K562 (cell line): ENCODE results near the gene ABCA7. TPM values are rescaled to one million over a fixed set of nuclear protein-coding genes. Genes with fewer than 3 reads are reported as not detected.

Experiments used
- ADNP ChIP-seq: fragments of 200-800 bp; sonication (Bioruptor generic); IDR thresholded peaks from 2 replicates; pipeline ENCODE4 v1.6.1; 2016; ENCODE audit warnings: missing genetic modification characterization, missing compliant biosample characterization
- CBFA2T3 ChIP-seq: fragments of 450-650 bp; IDR thresholded peaks from 2 replicates; pipeline ENCODE4 v1.6.1; 2017
- CHD1 ChIP-seq: fragments of 200-600 bp; sonication (generic); IDR thresholded peaks from one replicate; pipeline ENCODE4 v1.6.1; 2012; ENCODE audit warnings: mild to moderate bottlenecking, moderate library complexity, low read length, inconsistent platforms
- FIP1L1 ChIP-seq: fragments of 200-400 bp; formaldehyde crosslinking; IDR thresholded peaks from 2 replicates; pipeline ENCODE4 v1.6.1; 2018; ENCODE audit warnings: mild to moderate bottlenecking, low read depth, low read length; ENCODE audit not compliant: poor library complexity, severe bottlenecking
- JUND ChIP-seq, 2 experiments: IDR thresholded peaks; 2 replicates in 1 of 2; 3 replicates in 1 of 2; pipeline ENCODE4 v1.6.1; 2011; ENCODE audit warnings: borderline replicate concordance in 2 of 2, low read depth in 2 of 2, low read length in 2 of 2, improper control_type of control experiment in 1 of 2, missing biosample characterization in 1 of 2, missing genetic modification characterization in 1 of 2, missing genetic modification reagents in 1 of 2
- KDM5B ChIP-seq: fragments of 200-600 bp; sonication (generic); IDR thresholded peaks from 2 replicates; pipeline ENCODE4 v1.6.1; 2012; ENCODE audit warnings: low read depth, mild to moderate bottlenecking, moderate library complexity, low read length, control low read depth, inconsistent platforms; ENCODE audit not compliant: insufficient replicate concordance
- MCM3 ChIP-seq: fragments of 450-650 bp; IDR thresholded peaks from 2 replicates; pipeline ENCODE4 v1.6.1; 2016
- MEIS2 ChIP-seq: fragments of 450-650 bp; IDR thresholded peaks from 2 replicates; pipeline ENCODE4 v1.6.1; 2014; ENCODE audit warnings: mild to moderate bottlenecking; ENCODE audit not compliant: partially characterized antibody
- MYNN ChIP-seq, 2 experiments: sonication (generic); formaldehyde crosslinking in 1 of 2; IDR thresholded peaks; 2 replicates each; pipeline versions ENCODE4 v1.5.0 to v1.6.1; 2016 to 2020; ENCODE audit warnings: antibody characterized with exemption in 1 of 2, missing genetic modification reagents in 1 of 2
- TAF7 ChIP-seq: fragments of 450-650 bp; IDR thresholded peaks from 2 replicates; pipeline ENCODE4 v1.6.1; 2016; ENCODE audit warnings: missing genetic modification characterization, missing compliant biosample characterization
- TFAM ChIP-seq: fragments of 250-450 bp; sonication (Bioruptor Pico); conservative IDR thresholded peaks from 2 replicates; pipeline ENCODE4 v1.5.0; 2021; ENCODE audit warnings: mild to moderate bottlenecking, moderate library complexity
- ZBTB12 ChIP-seq: fragments of 250-450 bp; sonication (Bioruptor Pico); IDR thresholded peaks from 2 replicates; pipeline ENCODE4 v1.4.0; 2020
- ZNF639 ChIP-seq, 2 experiments: fragments of 200-800 bp in 1 of 2; sonication (Bioruptor generic) in 1 of 2; sonication (generic) in 1 of 2; formaldehyde crosslinking in 1 of 2; IDR thresholded peaks in 1 of 2; conservative IDR thresholded peaks in 1 of 2; 2 replicates each; pipeline versions ENCODE4 v1.5.0 to v1.6.1; 2016 to 2020; ENCODE audit warnings: missing compliant biosample characterization in 1 of 2, missing genetic modification characterization in 1 of 2, missing genetic modification reagents in 1 of 2
- polyA plus RNA-seq, 8 experiments: library from polyadenylated mRNA; depleted of rRNA in 4 of 8; stranded (reverse) in 5 of 8; unstranded in 3 of 8; fragments of >200 nt; fragmentation: Nextera tagmentation in 2 of 8; fragmentation: Illumina TruSeq in 1 of 8; extraction: Ambion mirVana in 2 of 8; extraction: Trizol in 1 of 8; gene quantifications; 2 replicates each; pipeline versions ENCODE4 v1.2.1 to v1.2.3, GENCODE V29; 2011 to 2014; ENCODE audit warnings: inconsistent platforms in 1 of 8, missing spikeins in 1 of 8
- total RNA-seq, 7 experiments: library from RNA; depleted of rRNA in 6 of 7; stranded (reverse); fragments of >200 nt in 6 of 7; fragmentation: Illumina TruSeq in 2 of 7; extraction: Trizol in 2 of 7; gene quantifications; 2 replicates each; pipeline versions ENCODE4 v1.2.1 to v1.2.3, GENCODE V29; 2011 to 2021; ENCODE audit warnings: low replicate concordance in 1 of 7
- TF ChIP-seq, protein P1 (sequence below): fragments of 450-650 bp; conservative IDR thresholded peaks from 2 replicates; pipeline ENCODE4 v1.6.1; 2016; ENCODE audit warnings: missing genetic modification characterization, low read depth, mild to moderate bottlenecking, control low read depth, missing compliant biosample characterization
- TF ChIP-seq, protein P2 (sequence below): IDR thresholded peaks from 3 replicates; pipeline ENCODE4 v1.6.1; 2011; ENCODE audit warnings: borderline replicate concordance, mild to moderate bottlenecking; ENCODE audit not compliant: insufficient read length, insufficient read depth
- TF ChIP-seq, protein P3 (sequence below): fragments of 250-450 bp; sonication (Bioruptor Pico); IDR thresholded peaks from 2 replicates; pipeline ENCODE4 v1.4.0; 2020; ENCODE audit warnings: mild to moderate bottlenecking, moderate library complexity, borderline replicate concordance

The ABCA7 gene
- total and polyA plus RNA-seq, 9 of the 15 experiments (the other 6 are each of a cell fraction or from before 2014, with no cell fraction given), result 2.3 to 96.1 (median 31.2) TPM

- TF ChIP-seq FIP1L1, result peak; percentile 12
- no peak for TF ChIP-seq JUND (IDR thresholded peaks at IDR 0.05; ENCODE audit: borderline replicate concordance, low read depth, low read length)
- TF ChIP-seq JUND (tag; IDR thresholded peaks at IDR 0.05; ENCODE audit: borderline replicate concordance, low read depth, low read length), result no peak
- no peak for TF ChIP-seq KDM5B
- TF ChIP-seq ZNF639 (CRISPR knock-in tag; conservative IDR thresholded peaks at IDR 0.05 in 1 of 2, IDR thresholded peaks at IDR 0.05 in 1 of 2), result no peak
- no peak for TF ChIP-seq MCM3
- TF ChIP-seq, protein P1, sequence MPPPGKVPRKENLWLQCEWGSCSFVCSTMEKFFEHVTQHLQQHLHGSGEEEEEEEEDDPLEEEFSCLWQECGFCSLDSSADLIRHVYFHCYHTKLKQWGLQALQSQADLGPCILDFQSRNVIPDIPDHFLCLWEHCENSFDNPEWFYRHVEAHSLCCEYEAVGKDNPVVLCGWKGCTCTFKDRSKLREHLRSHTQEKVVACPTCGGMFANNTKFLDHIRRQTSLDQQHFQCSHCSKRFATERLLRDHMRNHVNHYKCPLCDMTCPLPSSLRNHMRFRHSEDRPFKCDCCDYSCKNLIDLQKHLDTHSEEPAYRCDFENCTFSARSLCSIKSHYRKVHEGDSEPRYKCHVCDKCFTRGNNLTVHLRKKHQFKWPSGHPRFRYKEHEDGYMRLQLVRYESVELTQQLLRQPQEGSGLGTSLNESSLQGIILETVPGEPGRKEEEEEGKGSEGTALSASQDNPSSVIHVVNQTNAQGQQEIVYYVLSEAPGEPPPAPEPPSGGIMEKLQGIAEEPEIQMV (tag), result no peak
- no peak for TF ChIP-seq TAF7 (tag)
- TF ChIP-seq CBFA2T3, result no peak
- no peak for TF ChIP-seq CHD1
- TF ChIP-seq, protein P2, sequence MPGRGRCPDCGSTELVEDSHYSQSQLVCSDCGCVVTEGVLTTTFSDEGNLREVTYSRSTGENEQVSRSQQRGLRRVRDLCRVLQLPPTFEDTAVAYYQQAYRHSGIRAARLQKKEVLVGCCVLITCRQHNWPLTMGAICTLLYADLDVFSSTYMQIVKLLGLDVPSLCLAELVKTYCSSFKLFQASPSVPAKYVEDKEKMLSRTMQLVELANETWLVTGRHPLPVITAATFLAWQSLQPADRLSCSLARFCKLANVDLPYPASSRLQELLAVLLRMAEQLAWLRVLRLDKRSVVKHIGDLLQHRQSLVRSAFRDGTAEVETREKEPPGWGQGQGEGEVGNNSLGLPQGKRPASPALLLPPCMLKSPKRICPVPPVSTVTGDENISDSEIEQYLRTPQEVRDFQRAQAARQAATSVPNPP, result no peak
- TF ChIP-seq ADNP, result no peak
- no peak for TF ChIP-seq MEIS2
- TF ChIP-seq MYNN (IDR thresholded peaks at IDR 0.05), result no peak
- no peak for TF ChIP-seq MYNN (CRISPR knock-in tag; IDR thresholded peaks at IDR 0.05)
- TF ChIP-seq, protein P3, sequence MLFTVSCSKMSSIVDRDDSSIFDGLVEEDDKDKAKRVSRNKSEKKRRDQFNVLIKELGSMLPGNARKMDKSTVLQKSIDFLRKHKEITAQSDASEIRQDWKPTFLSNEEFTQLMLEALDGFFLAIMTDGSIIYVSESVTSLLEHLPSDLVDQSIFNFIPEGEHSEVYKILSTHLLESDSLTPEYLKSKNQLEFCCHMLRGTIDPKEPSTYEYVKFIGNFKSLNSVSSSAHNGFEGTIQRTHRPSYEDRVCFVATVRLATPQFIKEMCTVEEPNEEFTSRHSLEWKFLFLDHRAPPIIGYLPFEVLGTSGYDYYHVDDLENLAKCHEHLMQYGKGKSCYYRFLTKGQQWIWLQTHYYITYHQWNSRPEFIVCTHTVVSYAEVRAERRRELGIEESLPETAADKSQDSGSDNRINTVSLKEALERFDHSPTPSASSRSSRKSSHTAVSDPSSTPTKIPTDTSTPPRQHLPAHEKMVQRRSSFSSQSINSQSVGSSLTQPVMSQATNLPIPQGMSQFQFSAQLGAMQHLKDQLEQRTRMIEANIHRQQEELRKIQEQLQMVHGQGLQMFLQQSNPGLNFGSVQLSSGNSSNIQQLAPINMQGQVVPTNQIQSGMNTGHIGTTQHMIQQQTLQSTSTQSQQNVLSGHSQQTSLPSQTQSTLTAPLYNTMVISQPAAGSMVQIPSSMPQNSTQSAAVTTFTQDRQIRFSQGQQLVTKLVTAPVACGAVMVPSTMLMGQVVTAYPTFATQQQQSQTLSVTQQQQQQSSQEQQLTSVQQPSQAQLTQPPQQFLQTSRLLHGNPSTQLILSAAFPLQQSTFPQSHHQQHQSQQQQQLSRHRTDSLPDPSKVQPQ (CRISPR knock-in tag), result no peak
- no peak for TF ChIP-seq ZBTB12
- no peak for TF ChIP-seq TFAM (CRISPR knock-in tag)
Observed at GRCh38 chr19:1112268-1113029, 72.5 kb downstream of the ABCA7 start (continued).
